SU-DHL-6 (cell line): ENCODE measurements around the gene TCL1A.
A peak's percentile ranks its signal among the peaks of the same experiment; 100 is the strongest.

Source experiments
- H2AFZ ChIP-seq: fragments of 200-600 bp; sonication (generic); 2 replicates; pipeline ENCODE4 v1.6.1; 2014; ENCODE audit warnings: low read depth, mild to moderate bottlenecking, moderate library complexity, mixed read lengths, antibody characterized with exemption, low read length; ENCODE audit not compliant: severe bottlenecking
- H3F3A ChIP-seq: fragments of 200-600 bp; shearing (Covaris generic); 2 replicates; pipeline ENCODE4 v1.6.0; 2016; ENCODE audit warnings: antibody characterized with exemption, mild to moderate bottlenecking; ENCODE audit not compliant: insufficient read depth
- H3K27ac ChIP-seq: fragments of 200-600 bp; sonication (generic); 2 replicates; pipeline ENCODE4 v1.5.1; 2016; ENCODE audit warnings: low read depth, mild to moderate bottlenecking, low read length, moderate library complexity, mixed read lengths
- H3K27me3 ChIP-seq: fragments of 200-600 bp; sonication (generic), shearing (Covaris generic); 2 replicates; pipeline ENCODE4 v1.6.0; 2014; ENCODE audit warnings: mild to moderate bottlenecking, low read length
- H3K36me3 ChIP-seq: fragments of 200-600 bp; sonication (generic); 2 replicates; pipeline ENCODE4 v1.6.1; 2014; ENCODE audit warnings: mild to moderate bottlenecking, low read length, mixed read lengths
- H3K4me2 ChIP-seq: fragments of 300-600, 200-600 bp; shearing (Covaris generic), sonication (generic); 2 replicates; pipeline ENCODE4 v1.6.0; 2014; ENCODE audit warnings: low read length, low read depth, mild to moderate bottlenecking; ENCODE audit not compliant: poor library complexity, severe bottlenecking
- H3K4me3 ChIP-seq: fragments of 200-600 bp; sonication (generic); 2 replicates; pipeline ENCODE4 v1.5.1; 2014; ENCODE audit warnings: antibody characterized with exemption, low read length, mild to moderate bottlenecking, mixed read lengths; ENCODE audit not compliant: insufficient read depth, poor library complexity, severe bottlenecking
- H3K79me2 ChIP-seq: fragments of 200-600 bp; sonication (generic); 2 replicates; pipeline ENCODE4 v1.6.1; 2014; ENCODE audit warnings: mild to moderate bottlenecking, low read length, moderate library complexity; ENCODE audit not compliant: insufficient read depth
- H3K9ac ChIP-seq: fragments of 200-600 bp; sonication (generic); 2 replicates; pipeline ENCODE4 v1.7.0; 2014; ENCODE audit warnings: mild to moderate bottlenecking, low read length
- H3K9me2 ChIP-seq: fragments of 200-600 bp; sonication (generic); replicated peaks from 2 replicates; pipeline ENCODE4 v1.6.1; 2014; ENCODE audit warnings: low read length; ENCODE audit not compliant: insufficient read depth
- H3K9me3 ChIP-seq: fragments of 200-600 bp; sonication (generic); 2 replicates; pipeline ENCODE4 v1.6.1; 2014; ENCODE audit warnings: low read length, mixed read lengths; ENCODE audit not compliant: insufficient read depth
- H4K20me1 ChIP-seq: fragments of 200-600 bp; sonication (generic); 2 replicates; pipeline ENCODE4 v1.6.1; 2014; ENCODE audit warnings: low read depth, mild to moderate bottlenecking, antibody characterized with exemption, low read length, moderate library complexity, mixed read lengths
- EZH2phosphoT487 ChIP-seq: fragments of 200-600 bp; sonication (generic), shearing (Covaris generic); conservative IDR thresholded peaks from 2 replicates; pipeline ENCODE4 v1.6.1; 2018; ENCODE audit warnings: mild to moderate bottlenecking, antibody characterized with exemption, low read length, moderate library complexity, mixed read lengths
- TF ChIP-seq, protein P1 (sequence below): fragments of 200-600 bp; sonication (generic); IDR thresholded peaks from one replicate; pipeline ENCODE4 v1.5.1; 2017; ENCODE audit warnings: antibody characterized with exemption, mild to moderate bottlenecking, low read length, moderate library complexity; ENCODE audit not compliant: insufficient read depth, poor library complexity, severe bottlenecking

TCL1A gene

DNA sequence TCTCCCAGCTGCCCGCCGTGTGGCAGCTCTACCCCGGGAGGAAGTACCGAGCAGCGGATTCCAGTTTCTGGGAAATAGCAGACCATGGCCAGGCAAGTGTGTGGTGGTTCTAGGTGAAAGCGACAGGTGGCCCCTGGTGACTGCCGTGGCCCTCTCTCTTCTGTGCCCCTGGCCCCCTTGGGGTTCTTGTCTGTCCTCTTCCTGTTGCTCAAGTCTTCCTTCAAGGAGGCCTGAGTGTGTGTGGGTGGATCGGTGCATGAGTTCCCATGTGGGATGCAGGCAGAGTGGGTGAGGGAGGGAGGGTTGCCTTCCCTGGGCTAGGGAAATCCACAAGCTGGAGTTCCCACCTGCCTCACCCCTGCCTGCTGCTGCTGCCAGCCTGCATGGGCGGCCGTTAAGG, 23.1 kb downstream of the TCL1A start:
- no peak overlapping the region for H3K9ac ChIP-seq
- TF ChIP-seq EZH2phosphoT487, result no peak
- TF ChIP-seq, protein P1, sequence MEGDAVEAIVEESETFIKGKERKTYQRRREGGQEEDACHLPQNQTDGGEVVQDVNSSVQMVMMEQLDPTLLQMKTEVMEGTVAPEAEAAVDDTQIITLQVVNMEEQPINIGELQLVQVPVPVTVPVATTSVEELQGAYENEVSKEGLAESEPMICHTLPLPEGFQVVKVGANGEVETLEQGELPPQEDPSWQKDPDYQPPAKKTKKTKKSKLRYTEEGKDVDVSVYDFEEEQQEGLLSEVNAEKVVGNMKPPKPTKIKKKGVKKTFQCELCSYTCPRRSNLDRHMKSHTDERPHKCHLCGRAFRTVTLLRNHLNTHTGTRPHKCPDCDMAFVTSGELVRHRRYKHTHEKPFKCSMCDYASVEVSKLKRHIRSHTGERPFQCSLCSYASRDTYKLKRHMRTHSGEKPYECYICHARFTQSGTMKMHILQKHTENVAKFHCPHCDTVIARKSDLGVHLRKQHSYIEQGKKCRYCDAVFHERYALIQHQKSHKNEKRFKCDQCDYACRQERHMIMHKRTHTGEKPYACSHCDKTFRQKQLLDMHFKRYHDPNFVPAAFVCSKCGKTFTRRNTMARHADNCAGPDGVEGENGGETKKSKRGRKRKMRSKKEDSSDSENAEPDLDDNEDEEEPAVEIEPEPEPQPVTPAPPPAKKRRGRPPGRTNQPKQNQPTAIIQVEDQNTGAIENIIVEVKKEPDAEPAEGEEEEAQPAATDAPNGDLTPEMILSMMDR, result no peak
- H3K9me3 ChIP-seq, result no peaks in the 10 kb centered on the region
- H3K4me2 ChIP-seq, result no peak overlapping the region
- no peaks in the 10 kb centered on the region for H3K36me3 ChIP-seq
- H3K27ac ChIP-seq, result no peak overlapping the region
- H3K27me3 ChIP-seq, result no peaks in the 10 kb centered on the region
- H3K9me2 ChIP-seq, result no peaks in the 10 kb centered on the region
- no peak overlapping the region for H2AFZ ChIP-seq
- no peak overlapping the region for H3K4me3 ChIP-seq
- no peaks in the 10 kb centered on the region for H4K20me1 ChIP-seq
- H3F3A ChIP-seq, result peaks cover 7% of the 10 kb centered on the region; the same call in 1 of the 2 replicates
- 0 out of 2 replicates have a peak, but pooled peaks cover 5% of the 10 kb centered on the region for H3K79me2 ChIP-seq

- no peak overlapping the region for H3K4me3 ChIP-seq
- no peaks in the 10 kb centered on the region for H3K27me3 ChIP-seq
- no peak overlapping the region for H3K4me2 ChIP-seq
- no peaks in the 10 kb centered on the region for H3K9me2 ChIP-seq
- H3F3A ChIP-seq, result 0 out of 2 replicates have a peak, but pooled peaks cover 6% of the 10 kb centered on the region
- H3K79me2 ChIP-seq, result 0 out of 2 replicates have a peak, but pooled peaks cover 5% of the 10 kb centered on the region
- H3K36me3 ChIP-seq, result no peaks in the 10 kb centered on the region
- TF ChIP-seq, protein P1, result no peak
- TF ChIP-seq EZH2phosphoT487, result no peak
- no peaks in the 10 kb centered on the region for H3K9me3 ChIP-seq
- H4K20me1 ChIP-seq, result no peaks in the 10 kb centered on the region
- H3K27ac ChIP-seq, result no peak overlapping the region
- H3K9ac ChIP-seq, result no peak overlapping the region
- H2AFZ ChIP-seq, result no peak overlapping the region
Observed at GRCh38 chr14:95689441-95689840, 24.5 kb downstream of the TCL1A start.

DNA sequence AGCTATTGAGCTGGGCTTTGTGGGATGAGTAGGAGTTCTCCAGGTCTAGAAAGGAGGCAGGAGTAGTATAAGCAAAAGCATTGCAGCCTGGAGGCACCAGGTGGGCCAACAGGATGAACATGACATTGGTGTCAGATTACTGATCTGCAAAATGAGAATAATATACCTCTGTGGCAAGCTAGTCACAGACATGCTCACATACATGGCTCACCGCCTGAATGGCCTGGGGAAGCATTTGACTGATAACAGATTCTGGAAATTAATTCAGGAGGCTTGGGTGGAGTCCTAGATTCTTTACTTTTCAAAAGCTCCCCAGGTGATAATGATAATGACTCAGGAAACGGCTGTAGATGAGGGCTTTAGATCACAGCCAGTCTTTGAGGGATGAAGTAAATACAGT, 27.0 kb downstream of the TCL1A start:
- peak overlapping the region; percentile 55 for H3K4me3 ChIP-seq
- no peaks in the 10 kb centered on the region for H3K27me3 ChIP-seq
- peaks cover 12% of the 10 kb centered on the region; the same call in 1 of the 2 replicates for H3F3A ChIP-seq
- H3K79me2 ChIP-seq, result 0 out of 2 replicates have a peak, but pooled peaks cover 5% of the 10 kb centered on the region
- no peak overlapping the region for H2AFZ ChIP-seq
- peak overlapping the region; percentile 70 for H3K9ac ChIP-seq
- peak overlapping the region; percentile 40 for H3K27ac ChIP-seq
- H3K36me3 ChIP-seq, result no peaks in the 10 kb centered on the region
- TF ChIP-seq, protein P1, result no peak
- TF ChIP-seq EZH2phosphoT487, result no peak
- no peaks in the 10 kb centered on the region for H4K20me1 ChIP-seq
- H3K9me2 ChIP-seq, result no peaks in the 10 kb centered on the region
- peak overlapping the region; percentile 70 for H3K4me2 ChIP-seq
- no peaks in the 10 kb centered on the region for H3K9me3 ChIP-seq
